AG04449 (cell line): ENCODE results near the gene NUDT22.

Experiments
- CTCF ChIA-PET: fragments of 350-600 bp; formaldehyde crosslinking; extraction: SDS; loops from one replicate; lab custom pipeline; 2021; ENCODE audit warnings: antibody characterized with exemption; lab: Yijun Ruan, JAX
- POLR2A ChIA-PET: fragments of 400-600, 350-600 bp; formaldehyde crosslinking; extraction: SDS; loops from one replicate; lab custom pipeline; 2020; ENCODE audit warnings: antibody characterized with exemption, inconsistent platforms; lab: Yijun Ruan, JAX
- DNase-seq: peaks from one replicate; pipeline ENCODE4 v3.0.0-alpha.2; 2010; ENCODE audit warnings: low read depth, low spot score
- H3K4me3 ChIP-seq: 2 replicates; pipeline ENCODE4 v1.5.1; 2011; ENCODE audit warnings: low read depth, mild to moderate bottlenecking, control low read depth, low read length
- TF ChIP-seq, protein P1 (sequence below): IDR thresholded peaks from one replicate; pipeline ENCODE4 v1.5.1; 2011; ENCODE audit warnings: mild to moderate bottlenecking, moderate library complexity, low read length, control low read depth, inconsistent platforms; ENCODE audit not compliant: insufficient read depth; ENCODE audit errors: missing control alignments

NUDT22 gene

DNA sequence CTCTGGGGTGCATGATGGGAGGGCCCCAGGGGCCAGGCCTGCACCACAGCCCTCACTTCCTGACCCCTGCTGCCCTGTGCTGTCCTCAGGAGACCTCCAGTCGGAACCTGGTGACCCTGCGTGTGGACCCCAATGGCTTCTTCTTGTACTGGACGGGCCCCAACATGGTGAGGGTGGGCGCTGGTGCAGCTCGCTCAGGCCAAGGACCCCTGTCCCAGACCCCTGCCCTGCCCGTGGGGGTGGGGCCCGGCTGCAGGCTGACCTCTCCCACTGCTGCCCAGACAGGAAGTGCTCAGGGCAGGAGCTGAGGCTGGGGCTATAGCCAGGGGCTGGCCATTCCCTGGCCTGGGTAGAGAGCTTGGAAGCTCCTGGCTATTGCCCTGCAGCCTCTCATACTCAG lies 28.3 kb downstream of the NUDT22 start:
- H3K4me3 ChIP-seq = no peak overlapping the region
- no peak for DNase-seq
- CTCF ChIA-PET = interaction anchor here (0.6 to 2.2 kb wide), 5 partner anchors 9 to 70 kb away, joined by 3 to 8 read pairs (median 3); no protein-coding TSS in a partner anchor
- TF ChIP-seq, protein P1, sequence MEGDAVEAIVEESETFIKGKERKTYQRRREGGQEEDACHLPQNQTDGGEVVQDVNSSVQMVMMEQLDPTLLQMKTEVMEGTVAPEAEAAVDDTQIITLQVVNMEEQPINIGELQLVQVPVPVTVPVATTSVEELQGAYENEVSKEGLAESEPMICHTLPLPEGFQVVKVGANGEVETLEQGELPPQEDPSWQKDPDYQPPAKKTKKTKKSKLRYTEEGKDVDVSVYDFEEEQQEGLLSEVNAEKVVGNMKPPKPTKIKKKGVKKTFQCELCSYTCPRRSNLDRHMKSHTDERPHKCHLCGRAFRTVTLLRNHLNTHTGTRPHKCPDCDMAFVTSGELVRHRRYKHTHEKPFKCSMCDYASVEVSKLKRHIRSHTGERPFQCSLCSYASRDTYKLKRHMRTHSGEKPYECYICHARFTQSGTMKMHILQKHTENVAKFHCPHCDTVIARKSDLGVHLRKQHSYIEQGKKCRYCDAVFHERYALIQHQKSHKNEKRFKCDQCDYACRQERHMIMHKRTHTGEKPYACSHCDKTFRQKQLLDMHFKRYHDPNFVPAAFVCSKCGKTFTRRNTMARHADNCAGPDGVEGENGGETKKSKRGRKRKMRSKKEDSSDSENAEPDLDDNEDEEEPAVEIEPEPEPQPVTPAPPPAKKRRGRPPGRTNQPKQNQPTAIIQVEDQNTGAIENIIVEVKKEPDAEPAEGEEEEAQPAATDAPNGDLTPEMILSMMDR = no peak
- POLR2A ChIA-PET = no interaction called here

GRCh38 chr11:64255135-64256128 lies 29.4 kb downstream of the NUDT22 start:
- ChIA-PET CTCF (interaction anchor here (1.3 to 2.2 kb wide), 3 partner anchors 8 to 49 kb away, joined by 3 to 8 read pairs (median 7); partner anchors contain the start of gene PPP1R14B), POLR2A (no interaction called here)
- TF ChIP-seq, protein P1 = no peak
- no peak overlapping the region for H3K4me3 ChIP-seq
- no peak for DNase-seq

DNA sequence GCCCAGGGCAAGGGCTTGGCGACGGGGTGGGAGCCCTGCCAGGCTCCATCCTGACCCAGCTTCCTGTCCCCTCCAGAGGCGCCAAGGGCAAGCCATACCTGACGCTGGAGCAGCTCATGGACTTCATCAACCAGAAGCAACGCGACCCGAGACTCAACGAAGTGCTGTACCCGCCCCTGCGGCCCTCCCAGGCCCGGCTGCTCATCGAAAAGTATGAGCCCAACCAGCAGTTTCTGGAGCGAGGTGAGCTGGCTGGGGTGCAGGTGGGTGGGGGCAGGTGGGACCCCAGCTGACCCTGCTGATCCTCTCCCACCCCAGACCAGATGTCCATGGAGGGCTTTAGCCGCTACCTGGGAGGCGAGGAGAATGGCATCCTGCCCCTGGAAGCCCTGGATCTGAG lies 30.2 kb downstream of the NUDT22 start:
- DNase-seq = no peak
- TF ChIP-seq, protein P1 = no peak
- H3K4me3 ChIP-seq = no peak overlapping the region
- CTCF ChIA-PET = interaction anchor here (1.0 to 2.2 kb wide), 4 partner anchors 9 to 48 kb away, joined by 3 to 8 read pairs (median 5); partner anchors contain the start of gene PPP1R14B
- POLR2A ChIA-PET = no interaction called here

DNA sequence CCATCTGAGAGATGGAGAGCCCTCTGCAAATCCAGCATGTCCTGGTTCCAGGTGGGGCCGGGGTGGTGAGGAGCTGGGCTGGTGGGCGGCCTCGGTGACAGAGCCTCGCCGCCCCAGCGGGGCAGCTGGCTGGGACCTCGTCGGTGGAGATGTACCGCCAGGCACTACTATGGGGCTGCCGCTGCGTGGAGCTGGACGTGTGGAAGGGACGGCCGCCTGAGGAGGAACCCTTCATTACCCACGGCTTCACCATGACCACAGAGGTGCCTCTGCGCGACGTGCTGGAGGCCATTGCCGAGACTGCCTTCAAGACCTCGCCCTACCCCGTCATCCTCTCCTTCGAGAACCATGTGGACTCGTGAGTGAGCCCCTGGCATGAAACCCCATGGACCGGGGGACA lies 32.3 kb downstream of the NUDT22 start:
- ChIA-PET POLR2A (interaction anchor here (1.0 to 2.6 kb wide), 2 partner anchors 10 to 13 kb away, joined by 5 to 12 read pairs; no protein-coding TSS in a partner anchor), CTCF (interaction anchor here (0.8 to 15.2 kb wide), 4 partner anchors 10 to 54 kb away, joined by 3 to 224 read pairs (median 9); partner anchors contain the start of genes PLCB3 and PPP1R14B)
- DNase-seq = no peak
- TF ChIP-seq, protein P1 = no peak
- no peak overlapping the region for H3K4me3 ChIP-seq

DNA sequence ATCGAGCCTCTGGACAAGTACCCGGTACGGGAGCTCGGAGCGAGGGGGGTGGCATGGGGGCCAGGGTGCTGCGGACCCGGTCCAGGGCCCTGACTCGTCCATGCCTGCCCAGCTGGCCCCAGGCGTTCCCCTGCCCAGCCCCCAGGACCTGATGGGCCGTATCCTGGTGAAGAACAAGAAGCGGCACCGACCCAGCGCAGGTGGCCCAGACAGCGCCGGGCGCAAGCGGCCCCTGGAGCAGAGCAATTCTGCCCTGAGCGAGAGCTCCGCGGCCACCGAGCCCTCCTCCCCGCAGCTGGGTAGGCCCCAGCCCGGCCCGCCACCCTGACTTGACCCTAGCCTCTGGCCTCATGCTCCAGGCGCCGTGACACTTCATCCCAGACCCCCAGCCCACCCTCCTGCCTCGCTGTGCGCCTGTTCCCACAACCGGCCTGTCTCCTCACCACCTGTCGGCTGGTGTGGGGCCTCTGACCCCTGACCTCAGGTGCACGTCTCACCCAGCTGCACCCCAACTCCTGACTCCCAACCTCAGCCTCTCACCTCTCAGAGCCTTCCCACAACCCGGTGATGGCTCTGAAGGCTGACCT lies 33.0 kb downstream of the NUDT22 start:
- TF ChIP-seq, protein P1 = no peak
- CTCF ChIA-PET = interaction anchor here (0.8 to 15.2 kb wide), 4 partner anchors 9 to 55 kb away, joined by 3 to 224 read pairs (median 9); partner anchors contain the start of genes PLCB3 and PPP1R14B
- POLR2A ChIA-PET = interaction anchor here (1.0 to 2.6 kb wide), 2 partner anchors 9 to 12 kb away, joined by 5 to 12 read pairs; no protein-coding TSS in a partner anchor
- no peak overlapping the region for H3K4me3 ChIP-seq
- DNase-seq = no peak
